Bronchial epithelial cell (primary cell): ENCODE measurements around the gene S100A3. TPM values are rescaled to one million over a fixed set of nuclear protein-coding genes. Genes with fewer than 3 reads are reported as not detected.

ENCODE experiments used
- DNase-seq: peaks from one replicate; pipeline ENCODE4 v3.0.0-alpha.2; 2010; ENCODE audit warnings: low read depth
- FAIRE-seq: peaks from 2 replicates; lab custom pipeline; 2011; peaks lifted over from hg19 to GRCh38; lab: Jason Lieb, UNC
- H3K27me3 ChIP-seq: 2 replicates; pipeline ENCODE4 v1.5.1; 2011; ENCODE audit warnings: low read length; ENCODE audit not compliant: control insufficient read depth, insufficient read depth
- H3K36me3 ChIP-seq: 2 replicates; pipeline ENCODE4 v1.5.1; 2011; ENCODE audit warnings: low read length; ENCODE audit not compliant: control insufficient read depth, insufficient read depth
- H3K4me3 ChIP-seq: 2 replicates; pipeline ENCODE4 v1.5.1; 2011; ENCODE audit warnings: mild to moderate bottlenecking, low read depth, low read length, control low read depth
- total RNA-seq: library from RNA; depleted of rRNA; stranded (reverse); fragments of >200 nt; gene quantifications from 2 replicates; pipeline ENCODE4 v1.2.1, GENCODE V29; 2014
- TF ChIP-seq, protein P1 (sequence below): IDR thresholded peaks from 2 replicates; pipeline ENCODE4 v1.5.1; 2011; ENCODE audit warnings: mild to moderate bottlenecking, moderate library complexity, low read length, control low read depth, inconsistent platforms; ENCODE audit not compliant: insufficient read depth, severe bottlenecking

S100A3 gene
- total RNA-seq, 1 donor from 2014 or later: 26.6 TPM

DNA sequence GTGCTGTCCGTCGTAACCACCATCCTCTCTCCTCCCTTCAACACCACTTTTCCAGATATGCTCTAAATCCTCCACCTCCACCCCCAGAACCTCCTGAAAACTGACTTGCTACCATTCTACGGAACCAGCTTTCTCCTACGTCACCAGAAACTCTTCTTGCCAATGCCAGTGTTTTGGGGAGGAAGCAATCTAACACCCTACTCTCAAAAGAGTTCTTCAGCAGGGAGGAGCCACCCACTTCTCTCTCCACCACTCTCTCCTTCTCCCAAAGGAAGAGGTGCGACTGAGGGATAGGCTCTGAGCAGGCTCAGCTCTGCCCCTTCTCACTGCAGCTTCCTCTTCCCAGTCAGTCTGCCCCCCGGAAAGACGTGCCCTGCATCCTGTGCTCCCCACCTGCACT lies 22.6 kb upstream of the S100A3 start:
- TF ChIP-seq, protein P1, sequence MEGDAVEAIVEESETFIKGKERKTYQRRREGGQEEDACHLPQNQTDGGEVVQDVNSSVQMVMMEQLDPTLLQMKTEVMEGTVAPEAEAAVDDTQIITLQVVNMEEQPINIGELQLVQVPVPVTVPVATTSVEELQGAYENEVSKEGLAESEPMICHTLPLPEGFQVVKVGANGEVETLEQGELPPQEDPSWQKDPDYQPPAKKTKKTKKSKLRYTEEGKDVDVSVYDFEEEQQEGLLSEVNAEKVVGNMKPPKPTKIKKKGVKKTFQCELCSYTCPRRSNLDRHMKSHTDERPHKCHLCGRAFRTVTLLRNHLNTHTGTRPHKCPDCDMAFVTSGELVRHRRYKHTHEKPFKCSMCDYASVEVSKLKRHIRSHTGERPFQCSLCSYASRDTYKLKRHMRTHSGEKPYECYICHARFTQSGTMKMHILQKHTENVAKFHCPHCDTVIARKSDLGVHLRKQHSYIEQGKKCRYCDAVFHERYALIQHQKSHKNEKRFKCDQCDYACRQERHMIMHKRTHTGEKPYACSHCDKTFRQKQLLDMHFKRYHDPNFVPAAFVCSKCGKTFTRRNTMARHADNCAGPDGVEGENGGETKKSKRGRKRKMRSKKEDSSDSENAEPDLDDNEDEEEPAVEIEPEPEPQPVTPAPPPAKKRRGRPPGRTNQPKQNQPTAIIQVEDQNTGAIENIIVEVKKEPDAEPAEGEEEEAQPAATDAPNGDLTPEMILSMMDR: no peak
- H3K27me3 ChIP-seq: no peaks in the 10 kb centered on the region
- DNase-seq: no peak
- no peaks in the 10 kb centered on the region for H3K36me3 ChIP-seq
- H3K4me3 ChIP-seq: no peak overlapping the region
- no peak for FAIRE-seq

DNA sequence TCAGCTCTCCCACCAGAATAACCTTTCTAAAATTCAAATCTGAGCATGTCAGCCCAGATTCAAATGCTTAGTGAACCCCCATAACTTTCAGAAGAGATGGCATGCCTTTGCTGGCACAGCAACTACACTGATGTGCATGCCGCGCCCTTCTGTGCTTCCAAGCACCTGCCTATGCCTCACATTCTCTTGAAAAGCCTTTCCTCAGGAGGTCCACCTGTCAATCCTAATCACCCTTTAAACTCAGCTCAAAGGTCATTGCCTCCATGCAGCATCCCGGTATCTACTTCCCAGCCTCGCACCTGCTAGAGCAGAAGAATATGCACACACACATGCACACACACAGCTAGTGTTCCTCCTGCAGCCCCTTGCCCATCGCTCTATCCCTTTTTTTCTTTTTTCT lies 21.8 kb upstream of the S100A3 start:
- Histone ChIP-seq H3K36me3 (no peaks in the 10 kb centered on the region), H3K27me3 (no peaks in the 10 kb centered on the region), H3K4me3 (no peak overlapping the region)
- TF ChIP-seq, protein P1: no peak
- DNase-seq: no peak
- no peak for FAIRE-seq

DNA sequence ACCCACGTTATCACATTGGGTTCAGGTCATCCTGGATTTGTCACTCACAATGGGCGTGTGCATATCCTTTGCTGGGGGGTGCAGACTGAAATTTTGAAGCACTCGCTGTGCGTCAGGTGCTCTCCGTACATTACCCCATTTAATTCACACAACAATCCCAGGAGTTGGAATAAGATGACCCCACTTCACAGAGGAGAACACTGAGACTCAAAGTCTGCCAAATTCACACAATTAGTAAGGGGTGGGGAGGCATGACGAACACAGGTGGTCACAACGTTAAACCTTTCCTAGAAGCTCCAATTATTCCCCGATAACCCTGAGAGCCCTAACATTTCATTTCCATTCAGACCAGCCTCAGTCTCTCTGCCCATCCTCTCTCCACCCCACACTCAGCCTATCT lies 20.4 kb upstream of the S100A3 start:
- FAIRE-seq (no peak), DNase-seq (no peak)
- Histone ChIP-seq H3K36me3 (peaks cover 1% of the 10 kb centered on the region), H3K27me3 (no peaks in the 10 kb centered on the region), H3K4me3 (no peak overlapping the region)
- TF ChIP-seq, protein P1: no peak

DNA sequence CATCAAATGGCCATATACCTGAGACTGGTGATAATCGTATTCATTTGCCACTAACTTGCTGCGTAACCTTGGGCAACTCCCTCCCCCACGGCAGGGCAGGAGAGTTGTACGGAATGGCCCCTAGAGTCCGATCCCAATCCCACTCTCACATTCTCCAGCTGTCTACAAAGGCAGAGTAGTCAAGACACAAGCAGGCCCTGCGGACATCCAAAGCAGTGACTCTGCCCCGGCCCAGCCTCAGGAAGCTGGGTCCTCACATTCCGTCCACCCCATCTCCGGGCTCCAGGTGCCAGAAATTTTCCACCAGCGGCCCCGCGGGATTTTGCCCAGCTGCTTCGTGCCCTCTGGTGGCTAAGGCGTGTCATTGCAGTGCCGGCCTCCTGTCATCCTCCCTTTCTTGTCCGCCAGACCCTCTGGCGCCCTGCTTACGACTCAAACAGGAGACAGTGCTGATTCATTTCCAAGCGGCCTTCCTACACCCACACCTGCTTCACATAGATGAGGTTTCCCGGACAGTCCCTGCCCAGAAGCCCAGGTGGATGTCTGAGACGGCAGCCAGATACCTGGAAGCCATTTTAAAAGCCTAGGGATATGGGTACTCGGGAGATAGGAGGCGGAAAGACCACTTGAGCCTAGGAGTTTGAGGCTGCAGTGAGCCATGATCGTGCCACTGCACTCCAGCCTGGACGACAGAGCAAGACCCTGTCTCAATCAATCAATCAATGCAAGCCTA lies 19.5 kb upstream of the S100A3 start:
- Histone ChIP-seq H3K4me3 (peak overlapping the region; percentile 14), H3K27me3 (no peaks in the 10 kb centered on the region), H3K36me3 (peaks cover 2% of the 10 kb centered on the region)
- DNase-seq (peak; percentile 97), FAIRE-seq (no peak)
- TF ChIP-seq, protein P1: peak; percentile 99

DNA sequence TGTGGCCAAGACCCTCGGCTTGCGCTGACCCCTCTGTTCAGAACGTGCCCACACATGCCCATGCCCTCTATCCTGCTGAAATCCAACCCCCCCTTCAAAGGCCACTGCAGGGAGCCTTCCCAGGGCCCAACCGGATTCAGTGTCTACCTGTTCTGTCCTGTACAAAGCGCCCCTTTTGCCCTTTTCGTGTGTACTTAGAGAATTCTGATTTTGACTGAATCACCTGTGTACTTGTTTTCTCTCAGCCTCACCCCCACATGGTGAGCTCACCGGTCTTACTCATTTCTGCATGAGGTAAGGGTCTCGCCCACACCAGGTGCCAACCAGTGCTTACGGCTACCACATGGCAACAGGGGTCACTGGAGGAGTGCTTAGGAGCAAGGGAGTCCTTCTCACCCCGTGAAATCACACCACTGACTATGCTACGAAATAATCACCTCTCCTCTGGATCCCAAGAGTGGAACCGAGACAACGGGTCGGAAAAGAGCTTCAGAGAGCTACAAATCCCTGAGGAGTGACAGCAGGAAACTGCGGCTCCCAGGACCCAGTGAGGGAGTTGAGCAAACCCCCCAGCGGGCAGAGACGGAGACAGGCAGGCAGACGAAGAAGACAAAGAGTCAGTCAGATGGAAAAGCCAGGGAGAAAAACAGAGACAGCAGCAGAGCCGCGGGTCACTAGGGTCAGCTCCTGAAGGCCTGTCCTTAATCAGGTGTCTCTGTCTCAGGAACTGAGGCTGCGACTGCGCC lies 18.7 kb upstream of the S100A3 start:
- Histone ChIP-seq H3K36me3 (peaks cover 3% of the 10 kb centered on the region), H3K27me3 (no peaks in the 10 kb centered on the region), H3K4me3 (peak overlapping the region; percentile 14)
- peak; percentile 100 for DNase-seq
- TF ChIP-seq, protein P1: no peak
- FAIRE-seq: peak; percentile 93
